DND-41 (cell line): ENCODE results near the gene TFEB.

Source experiments
- CTCF ChIP-seq: IDR thresholded peaks from 2 replicates; pipeline ENCODE4 v1.5.1; 2012; ENCODE audit warnings: borderline replicate concordance, low read length, moderate library complexity, mild to moderate bottlenecking; ENCODE audit not compliant: poor library complexity, severe bottlenecking; ENCODE audit errors: extremely low read depth
- EZH2 ChIP-seq: IDR thresholded peaks from 3 replicates; pipeline ENCODE4 v1.6.1; 2012; ENCODE audit warnings: borderline replicate concordance, low read depth, mild to moderate bottlenecking, moderate library complexity, low read length, inconsistent platforms; ENCODE audit not compliant: severe bottlenecking

- TF ChIP-seq EZH2 (no peak), CTCF (no peak)
These were observed 22.7 kb downstream of the TFEB start for GRCh38 chr6:41712651-41713103.
